Colonic mucosa (tissue), 4 donors: Measurements from ENCODE around the gene PUS10. TPM values are rescaled to one million over a fixed set of nuclear protein-coding genes. Genes with fewer than 3 reads are reported as not detected.

Source experiments
- DNase-seq: peaks from one replicate; pipeline ENCODE4 v3.0.0-alpha.2; 2020
- H3K27ac ChIP-seq: fragments of 200-600 bp; one replicate; pipeline ENCODE4 v1.8.0; 2021
- H3K27me3 ChIP-seq: fragments of 200-600 bp; one replicate; pipeline ENCODE4 v1.8.0; 2021
- H3K36me3 ChIP-seq: fragments of 200-600 bp; one replicate; pipeline ENCODE4 v1.8.0; 2021
- H3K4me1 ChIP-seq: fragments of 200-600 bp; one replicate; pipeline ENCODE4 v1.8.0; 2021; ENCODE audit warnings: mild to moderate bottlenecking
- H3K4me3 ChIP-seq: fragments of 200-600 bp; one replicate; pipeline ENCODE4 v1.8.0; 2021
- H3K9ac ChIP-seq, 2 donors: one replicate each; pipeline ENCODE4 v1.7.0; 2013; ENCODE audit warnings: control low read depth in 2 of 2, low read depth in 2 of 2, low read length in 2 of 2
- H3K9me3 ChIP-seq: fragments of 200-600 bp; one replicate; pipeline ENCODE4 v1.8.0; 2021
- CTCF ChIP-seq: fragments of 200-600 bp; IDR thresholded peaks from one replicate; pipeline ENCODE4 v1.8.0; 2022; ENCODE audit warnings: antibody characterized with exemption, mild to moderate bottlenecking
- intact Hi-C: fragments of 100-400 bp; cut with DNase I; formaldehyde crosslinking; loops from one replicate; pipeline ENCODE4 v1.14.1; 2022
- total RNA-seq, 2 donors: library from RNA; stranded (reverse); fragmentation: NEBNext Ultra II Directional in 1 of 2; extraction: Animal tissue kit (Norgen Biotek cat#: 25700) in 1 of 2; gene quantifications; one replicate each; pipeline ENCODE4 v1.2.1, GENCODE V29; 2021
- donor health status: healthy.
- donor health status: DM: no; HTN: no; CAD: no.
- donor health status: DM: no; HTN: no; CAD: no.

The PUS10 gene
- total RNA-seq, 2 donors from 2014 or later: 6.7 to 6.9 TPM

- intact Hi-C loops: no loop called here
- Histone ChIP-seq H3K27me3 (no peaks in the 10 kb centered on the region), H3K27ac (no peak overlapping the region), H3K9me3 (no peaks in the 10 kb centered on the region), H3K4me1 (no peaks in the 10 kb centered on the region), H3K9ac (no peak overlapping the region), H3K4me3 (no peak overlapping the region), H3K36me3 (no peaks in the 10 kb centered on the region)
- no peak for DNase-seq
- no peak for TF ChIP-seq CTCF
These were observed 52.6 kb downstream of the PUS10 start for GRCh38 chr2:60965499-60965785.

DNA sequence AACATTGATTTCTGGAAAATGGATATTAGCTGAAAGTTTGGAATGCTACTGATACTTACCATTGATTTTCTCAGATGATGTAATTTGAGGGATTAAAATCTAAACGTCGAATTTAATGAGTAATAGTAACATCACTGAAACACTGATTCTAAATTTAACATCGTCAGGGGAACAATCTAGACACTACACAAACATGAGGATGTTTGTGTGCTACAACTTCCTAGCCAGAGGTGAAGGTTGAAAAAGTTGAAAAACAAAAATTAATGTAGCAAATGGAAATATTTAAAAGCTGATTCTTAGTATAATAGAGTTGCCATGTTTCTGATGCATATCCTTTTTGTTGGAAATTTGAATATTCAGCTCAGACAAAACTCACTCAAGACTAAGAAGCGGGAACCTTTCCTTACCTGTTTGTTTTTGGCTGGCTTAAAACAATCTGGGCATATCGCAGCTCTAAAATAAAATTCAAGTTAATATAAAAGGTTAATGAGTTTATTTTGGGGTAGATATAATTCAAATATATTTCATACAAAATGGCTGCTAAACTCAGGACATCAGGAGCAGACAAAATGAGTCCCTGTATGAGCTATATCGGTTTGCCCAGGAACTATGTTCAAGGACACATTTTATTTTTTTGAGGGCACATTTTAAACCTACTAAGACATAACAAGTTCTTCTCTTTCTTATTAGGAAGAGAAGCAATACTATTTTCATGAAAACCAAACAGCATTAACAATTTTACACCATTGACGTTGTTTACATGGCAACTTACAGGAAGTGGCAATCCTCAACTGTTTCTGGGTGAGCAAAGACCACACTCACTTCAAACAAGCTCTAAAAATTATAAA, 53.2 kb downstream of the PUS10 start:
- intact Hi-C loops: no loop called here
- no peaks in the 10 kb centered on the region for H3K27me3 ChIP-seq
- H3K27ac ChIP-seq: no peak overlapping the region
- H3K36me3 ChIP-seq: no peaks in the 10 kb centered on the region
- no peaks in the 10 kb centered on the region for H3K9me3 ChIP-seq
- DNase-seq: no peak
- no peak overlapping the region for H3K9ac ChIP-seq
- TF ChIP-seq CTCF: no peak
- H3K4me1 ChIP-seq: no peaks in the 10 kb centered on the region
- no peak overlapping the region for H3K4me3 ChIP-seq

- TF ChIP-seq CTCF: no peak
- no peak for DNase-seq
- Histone ChIP-seq H3K4me1 (no peaks in the 10 kb centered on the region), H3K4me3 (no peak overlapping the region), H3K27me3 (no peaks in the 10 kb centered on the region), H3K27ac (no peak overlapping the region), H3K9me3 (no peaks in the 10 kb centered on the region), H3K36me3 (no peaks in the 10 kb centered on the region), H3K9ac (no peak overlapping the region)
- intact Hi-C loops: no loop called here
These were observed 54.9 kb downstream of the PUS10 start for GRCh38 chr2:60963190-60963589.

GRCh38 chr2:60962528-60962927, 55.5 kb downstream of the PUS10 start:
- no peaks in the 10 kb centered on the region for H3K9me3 ChIP-seq
- no peaks in the 10 kb centered on the region for H3K36me3 ChIP-seq
- intact Hi-C loops: no loop called here
- no peak for DNase-seq
- H3K27ac ChIP-seq: no peak overlapping the region
- TF ChIP-seq CTCF: no peak
- H3K9ac ChIP-seq: no peak overlapping the region
- no peaks in the 10 kb centered on the region for H3K4me1 ChIP-seq
- no peak overlapping the region for H3K4me3 ChIP-seq
- H3K27me3 ChIP-seq: no peaks in the 10 kb centered on the region

DNA sequence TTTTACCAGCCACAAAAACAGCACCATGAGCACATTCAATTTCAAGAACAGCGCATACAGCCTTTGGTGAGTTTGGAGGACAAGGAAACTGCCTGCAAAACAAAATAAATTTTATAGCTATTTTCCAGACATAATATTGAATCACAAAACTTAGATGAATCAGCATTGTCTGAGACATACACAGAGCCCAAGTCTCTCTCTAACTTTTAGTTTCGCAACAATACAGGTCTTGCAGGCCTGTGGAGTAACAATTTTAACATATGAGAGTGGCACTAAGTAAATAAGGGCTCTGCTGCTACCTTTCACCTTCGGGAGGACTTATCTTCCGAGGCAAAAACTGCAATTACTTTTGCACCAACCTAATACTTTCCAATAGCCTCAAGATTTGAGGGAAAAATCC, 56.6 kb downstream of the PUS10 start:
- Histone ChIP-seq H3K27me3 (no peaks in the 10 kb centered on the region), H3K4me1 (no peaks in the 10 kb centered on the region), H3K36me3 (no peaks in the 10 kb centered on the region), H3K27ac (no peak overlapping the region), H3K4me3 (no peak overlapping the region), H3K9me3 (no peaks in the 10 kb centered on the region), H3K9ac (no peak overlapping the region)
- DNase-seq: no peak
- intact Hi-C loops: no loop called here
- no peak for TF ChIP-seq CTCF
